ENCODE measurements around the gene ABCC11. TPM values are rescaled to one million over a fixed set of nuclear protein-coding genes. Genes with fewer than 3 reads are reported as not detected.
A peak's percentile ranks its signal among the peaks of the same experiment; 100 is the strongest.
"Not testable (repeated sequence)": the region's sequence is repeated elsewhere in the genome, so short reads cannot be mapped to it uniquely, and the experiment has no call there.

ABCC11 gene
- total RNA-seq, 1 experiment from 2014 or later, result 0.34 TPM

DNA sequence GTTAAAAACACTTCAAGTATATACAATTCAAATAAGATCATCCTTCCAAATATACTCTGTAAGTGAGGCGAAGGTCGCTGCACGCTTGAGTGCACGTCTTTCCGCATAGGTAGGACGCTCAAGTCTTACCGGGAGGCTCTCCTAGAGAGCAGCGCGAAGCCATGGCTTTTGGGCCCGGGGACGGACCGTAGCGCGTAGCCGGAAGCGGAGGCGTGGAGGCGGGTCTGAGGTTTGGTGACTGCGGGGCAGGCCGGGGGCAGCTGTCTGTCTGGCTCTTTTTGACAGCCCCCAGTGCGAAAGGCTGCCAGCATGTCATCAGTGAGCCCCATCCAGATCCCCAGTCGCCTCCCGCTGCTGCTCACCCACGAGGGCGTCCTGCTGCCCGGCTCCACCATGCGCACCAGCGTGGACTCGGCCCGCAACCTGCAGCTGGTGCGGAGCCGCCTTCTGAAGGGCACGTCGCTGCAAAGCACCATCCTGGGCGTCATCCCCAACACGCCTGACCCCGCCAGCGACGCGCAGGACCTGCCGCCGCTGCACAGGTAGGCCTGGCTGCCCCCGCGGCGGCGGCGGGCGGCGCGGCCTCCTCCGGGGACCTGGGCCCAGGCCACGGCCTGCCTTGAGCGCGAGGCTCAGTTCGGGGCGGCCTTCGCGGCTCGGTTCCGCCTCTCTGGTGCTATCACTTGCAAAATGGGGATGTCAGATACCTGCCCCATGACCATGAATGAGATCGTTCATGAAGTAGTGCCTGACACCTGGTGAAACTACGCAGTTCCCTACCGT lies 3.1 kb downstream of the ABCC11 start, which contains the start of gene LONP2:
Gene LONP2 (plus strand): TSS at position 221 of the 783 bp plus-strand sequence. CDS start 89 bp downstream, at position 310.
- ChIA-PET CTCF (no interaction called here), POLR2A (interaction anchor here (0.5 kb wide), 1 partner anchor 29 kb away, joined by 3 read pairs; no protein-coding TSS in a partner anchor)
- peaks cover 7% of the 10 kb centered on the region; the same call in 1 of the 2 replicates for H3K4me1 ChIP-seq
- Mint-ChIP-seq H3K27ac (ENCODE audit: unreplicated experiment) (peak within 1 kb of the TSS; percentile 81), H3K9me3 (ENCODE audit: unreplicated experiment) (no peaks in the 10 kb centered on the region), H3K4me1 (ENCODE audit: low read depth, unreplicated experiment) (no peaks in the 10 kb centered on the region), H3K36me3 (ENCODE audit: insufficient read depth, unreplicated experiment) (no peaks in the 10 kb centered on the region), H3K27me3 (ENCODE audit: insufficient read depth, unreplicated experiment) (no peaks in the 10 kb centered on the region), H3K4me3 (ENCODE audit: unreplicated experiment) (peak within 1 kb of the TSS; percentile 83)
- peaks cover 2% of the 10 kb centered on the region; the same call in 1 of the 2 replicates for H3K36me3 ChIP-seq (ENCODE audit: control insufficient read depth, insufficient read depth, low read length)
- intact Hi-C loops (cut with micrococcal nuclease; ENCODE audit: unreplicated experiment), result no loop called here
- DNase-seq, result peak; percentile 90 to 93
- H3K27me3 ChIP-seq (replicated peaks; ENCODE audit: control insufficient read depth, insufficient read depth, low read length), result no peaks in the 10 kb centered on the region
- BruUV-seq (replicated peaks), result no TSS peak
- H3K9me3 ChIP-seq, result no peaks in the 10 kb centered on the region
- peak within 1 kb of the TSS; percentile 99 for H3K4me3 ChIP-seq (ENCODE audit: low read depth, low read length)
- TF ChIP-seq, protein P1, sequence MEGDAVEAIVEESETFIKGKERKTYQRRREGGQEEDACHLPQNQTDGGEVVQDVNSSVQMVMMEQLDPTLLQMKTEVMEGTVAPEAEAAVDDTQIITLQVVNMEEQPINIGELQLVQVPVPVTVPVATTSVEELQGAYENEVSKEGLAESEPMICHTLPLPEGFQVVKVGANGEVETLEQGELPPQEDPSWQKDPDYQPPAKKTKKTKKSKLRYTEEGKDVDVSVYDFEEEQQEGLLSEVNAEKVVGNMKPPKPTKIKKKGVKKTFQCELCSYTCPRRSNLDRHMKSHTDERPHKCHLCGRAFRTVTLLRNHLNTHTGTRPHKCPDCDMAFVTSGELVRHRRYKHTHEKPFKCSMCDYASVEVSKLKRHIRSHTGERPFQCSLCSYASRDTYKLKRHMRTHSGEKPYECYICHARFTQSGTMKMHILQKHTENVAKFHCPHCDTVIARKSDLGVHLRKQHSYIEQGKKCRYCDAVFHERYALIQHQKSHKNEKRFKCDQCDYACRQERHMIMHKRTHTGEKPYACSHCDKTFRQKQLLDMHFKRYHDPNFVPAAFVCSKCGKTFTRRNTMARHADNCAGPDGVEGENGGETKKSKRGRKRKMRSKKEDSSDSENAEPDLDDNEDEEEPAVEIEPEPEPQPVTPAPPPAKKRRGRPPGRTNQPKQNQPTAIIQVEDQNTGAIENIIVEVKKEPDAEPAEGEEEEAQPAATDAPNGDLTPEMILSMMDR (IDR thresholded peaks at IDR 0.05; ENCODE audit: insufficient read depth in 1 of 2, low read depth in 1 of 2, low read length in 1 of 2, severe bottlenecking in 1 of 2, unreplicated experiment in 1 of 2), result no peak

DNA sequence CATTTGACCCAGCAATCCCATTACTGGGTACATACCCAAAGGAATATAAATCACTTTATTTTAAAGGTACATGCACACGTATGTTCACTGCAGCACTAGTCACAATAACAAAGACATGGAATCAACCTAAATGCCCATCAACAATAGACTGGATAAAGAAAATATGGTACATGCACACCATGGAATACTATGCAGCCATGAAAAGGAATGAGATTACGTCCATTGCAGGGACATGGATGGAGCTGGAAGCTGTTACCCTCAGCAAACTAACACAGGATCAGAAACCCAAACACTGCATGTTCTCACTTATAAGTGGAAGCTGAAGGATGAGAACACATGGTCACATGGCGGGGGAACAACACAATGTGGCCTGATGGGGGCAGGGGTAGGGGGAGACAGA lies 7.2 kb downstream of the ABCC11 start:
- peaks cover 14% of the 10 kb centered on the region for H3K4me1 Mint-ChIP-seq (ENCODE audit: low read depth, unreplicated experiment)
- H3K4me3 ChIP-seq (ENCODE audit: low read depth, low read length); H3K27ac Mint-ChIP-seq (ENCODE audit: unreplicated experiment); BruUV-seq (replicated peaks); H3K36me3 Mint-ChIP-seq (ENCODE audit: insufficient read depth, unreplicated experiment); POLR2A ChIA-PET; H3K9me3 ChIP-seq; intact Hi-C loops (cut with micrococcal nuclease; ENCODE audit: unreplicated experiment); H3K27me3 Mint-ChIP-seq (ENCODE audit: insufficient read depth, unreplicated experiment); H3K4me1 ChIP-seq; H3K9me3 Mint-ChIP-seq (ENCODE audit: unreplicated experiment); H3K4me3 Mint-ChIP-seq (ENCODE audit: unreplicated experiment); H3K27me3 ChIP-seq (replicated peaks; ENCODE audit: control insufficient read depth, insufficient read depth, low read length); H3K36me3 ChIP-seq (ENCODE audit: control insufficient read depth, insufficient read depth, low read length); DNase-seq: not testable (repeated sequence)
- CTCF ChIA-PET, result interaction anchor here (0.7 kb wide), 1 partner anchor 393 kb away, joined by 4 read pairs; no protein-coding TSS in a partner anchor

DNA sequence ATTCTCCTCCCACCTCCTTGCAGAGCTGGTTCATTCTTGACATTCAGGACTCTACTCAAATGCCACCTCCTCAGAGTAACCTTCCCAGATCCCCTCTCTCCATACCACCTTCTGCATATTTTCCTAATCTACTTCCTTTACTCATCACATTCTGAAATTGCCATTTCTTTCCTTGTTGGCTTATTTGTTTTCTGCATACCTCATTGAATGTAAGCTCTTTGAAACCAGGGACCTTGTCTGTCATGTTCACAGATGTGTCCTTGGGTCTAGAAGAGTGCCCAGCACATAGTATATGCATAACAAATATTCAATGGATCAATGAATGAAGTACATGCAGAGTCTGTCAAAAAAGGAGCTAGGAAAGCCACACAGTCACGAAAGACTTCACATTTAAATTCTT lies 11.1 kb downstream of the ABCC11 start:
- Histone ChIP-seq H3K27me3 (replicated peaks; ENCODE audit: control insufficient read depth, insufficient read depth, low read length) (no peaks in the 10 kb centered on the region), H3K36me3 (ENCODE audit: control insufficient read depth, insufficient read depth, low read length) (no peaks in the 10 kb centered on the region), H3K4me3 (ENCODE audit: low read depth, low read length) (no peak overlapping the region), H3K9me3 (no peaks in the 10 kb centered on the region), H3K4me1 (no peaks in the 10 kb centered on the region)
- Mint-ChIP-seq H3K36me3 (ENCODE audit: insufficient read depth, unreplicated experiment) (no peaks in the 10 kb centered on the region), H3K4me3 (ENCODE audit: unreplicated experiment) (no peak overlapping the region), H3K27ac (ENCODE audit: unreplicated experiment) (no peak overlapping the region), H3K27me3 (ENCODE audit: insufficient read depth, unreplicated experiment) (no peaks in the 10 kb centered on the region), H3K9me3 (ENCODE audit: unreplicated experiment) (no peaks in the 10 kb centered on the region), H3K4me1 (ENCODE audit: low read depth, unreplicated experiment) (peaks cover 19% of the 10 kb centered on the region)
- BruUV-seq (replicated peaks), result no TSS peak
- CTCF ChIA-PET, result interaction anchor here (0.5 kb wide), 1 partner anchor 18 kb away, joined by 3 read pairs; no protein-coding TSS in a partner anchor
- TF ChIP-seq, protein P1 (IDR thresholded peaks at IDR 0.05; ENCODE audit: insufficient read depth in 1 of 2, low read depth in 1 of 2, low read length in 1 of 2, severe bottlenecking in 1 of 2, unreplicated experiment in 1 of 2), result no peak
- intact Hi-C loops (cut with micrococcal nuclease; ENCODE audit: unreplicated experiment), result no loop called here
- POLR2A ChIA-PET, result interaction anchor here (0.6 kb wide), 1 partner anchor 387 kb away, joined by 3 read pairs; no protein-coding TSS in a partner anchor
- no peak for DNase-seq
